Mesendoderm (in vitro differentiated cells): ENCODE results near the gene LY6G5B.

Source experiments
- DNase-seq: peaks from one replicate; pipeline ENCODE4 v3.0.0; 2013
- H2AK5ac ChIP-seq: 2 replicates; pipeline ENCODE4 v1.6.1; 2013; ENCODE audit warnings: low read length, inconsistent platforms
- H2BK120ac ChIP-seq: 2 replicates; pipeline ENCODE4 v1.6.1; 2013; ENCODE audit warnings: low read depth, mild to moderate bottlenecking, low read length, moderate library complexity, mixed read lengths
- H2BK15ac ChIP-seq: replicated peaks from 2 replicates; pipeline ENCODE4 v1.6.1; 2013; ENCODE audit warnings: low read depth, mild to moderate bottlenecking, moderate library complexity
- H2BK5ac ChIP-seq: 2 replicates; pipeline ENCODE4 v1.6.1; 2013; ENCODE audit warnings: low read length, inconsistent platforms
- H3K18ac ChIP-seq: 2 replicates; pipeline ENCODE4 v1.6.1; 2013; ENCODE audit warnings: mild to moderate bottlenecking, low read length, mixed read lengths
- H3K23ac ChIP-seq: one replicate; pipeline ENCODE4 v1.6.1; 2013; ENCODE audit warnings: low read length
- H3K27ac ChIP-seq: 2 replicates; pipeline ENCODE4 v1.5.1; 2013; ENCODE audit warnings: low read depth, mild to moderate bottlenecking, inconsistent platforms, low read length, moderate library complexity
- H3K27me3 ChIP-seq: 2 replicates; pipeline ENCODE4 v1.6.1; 2013; ENCODE audit warnings: low read length, control low read depth, mild to moderate bottlenecking, inconsistent platforms; ENCODE audit not compliant: insufficient read depth, poor library complexity
- H3K36me3 ChIP-seq: 2 replicates; pipeline ENCODE4 v1.6.1; 2013; ENCODE audit warnings: low read length, inconsistent platforms; ENCODE audit not compliant: control insufficient read depth, insufficient read depth
- H3K4ac ChIP-seq: one replicate; pipeline ENCODE4 v1.6.1; 2013; ENCODE audit warnings: low read depth, mild to moderate bottlenecking, low read length, moderate library complexity
- H3K4me1 ChIP-seq: 2 replicates; pipeline ENCODE4 v1.6.1; 2013; ENCODE audit warnings: low read depth, low read length, inconsistent platforms; ENCODE audit not compliant: control insufficient read depth
- H3K4me2 ChIP-seq: 2 replicates; pipeline ENCODE4 v1.6.1; 2013; ENCODE audit warnings: low read length
- H3K4me3 ChIP-seq: 2 replicates; pipeline ENCODE4 v1.5.1; 2013; ENCODE audit warnings: mild to moderate bottlenecking, low read length
- H3K56ac ChIP-seq: one replicate; pipeline ENCODE4 v1.6.1; 2013; ENCODE audit warnings: low read length
- H3K79me1 ChIP-seq: 2 replicates; pipeline ENCODE4 v1.6.1; 2013; ENCODE audit warnings: low read length, inconsistent platforms
- H3K79me2 ChIP-seq: 2 replicates; pipeline ENCODE4 v1.6.1; 2013; ENCODE audit warnings: mild to moderate bottlenecking, low read length; ENCODE audit not compliant: control insufficient read depth, insufficient read depth
- H3K9ac ChIP-seq: 2 replicates; pipeline ENCODE4 v1.6.1; 2013; ENCODE audit warnings: low read length, inconsistent platforms
- H4K5ac ChIP-seq: one replicate; pipeline ENCODE4 v1.6.1; 2013; ENCODE audit warnings: low read length
- H4K8ac ChIP-seq: one replicate; pipeline ENCODE4 v1.6.1; 2013; ENCODE audit warnings: low read depth, mild to moderate bottlenecking, control low read depth, low read length, moderate library complexity
- WGBS: extraction: QIAGEN DNeasy Blood & Tissue Kit; methylation state at CpG from one replicate; pipeline ENCODE4 v1.1.7; 2013; ENCODE audit warnings: low lambda C conversion rate, missing lambda C conversion rate; ENCODE audit not compliant: insufficient coverage; ENCODE audit errors: extremely low coverage; 5-methylcytosine and 5-hydroxymethylcytosine counted together

The LY6G5B gene

DNA sequence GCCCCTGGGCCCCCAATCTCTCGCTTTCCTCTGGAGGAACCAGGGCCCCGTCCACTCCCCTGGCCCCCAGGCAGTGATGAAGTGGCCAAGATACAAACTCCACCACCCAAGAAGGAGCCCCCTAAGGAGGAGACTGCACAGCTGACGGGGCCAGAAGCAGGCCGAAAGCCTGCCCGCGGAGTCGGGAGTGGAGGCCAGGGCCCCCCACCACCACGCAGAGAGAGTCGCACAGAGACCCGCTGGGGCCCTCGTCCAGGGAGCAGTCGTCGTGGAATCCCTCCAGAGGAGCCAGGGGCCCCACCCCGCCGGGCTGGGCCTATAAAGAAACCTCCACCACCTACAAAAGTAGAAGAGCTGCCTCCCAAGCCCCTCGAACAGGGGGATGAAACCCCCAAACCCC lies 38.6 kb upstream of the LY6G5B start:
- peaks cover 59% of the 10 kb centered on the region for H3K36me3 ChIP-seq
- H2BK5ac ChIP-seq, result no peak overlapping the region
- no peaks in the 10 kb centered on the region for H3K4me1 ChIP-seq
- H3K56ac ChIP-seq, result no peak overlapping the region
- no peak overlapping the region for H3K27ac ChIP-seq
- peaks cover 12% of the 10 kb centered on the region for H3K79me1 ChIP-seq
- H3K4me3 ChIP-seq, result no peak overlapping the region
- no peaks in the 10 kb centered on the region for H3K27me3 ChIP-seq
- no peak overlapping the region for H3K18ac ChIP-seq
- no peak overlapping the region for H4K5ac ChIP-seq
- peaks cover 6% of the 10 kb centered on the region for H3K79me2 ChIP-seq
- H3K4me2 ChIP-seq, result no peak overlapping the region
- no peak overlapping the region for H3K9ac ChIP-seq
- no peak overlapping the region for H4K8ac ChIP-seq
- no peak overlapping the region for H3K23ac ChIP-seq
- H2BK15ac ChIP-seq, result no peak overlapping the region
- H3K4ac ChIP-seq, result no peak overlapping the region
- no peak overlapping the region for H2BK120ac ChIP-seq
- WGBS, result no CpG with 5 or more reads among the region's 16 CpGs
- DNase-seq, result no peak
- no peak overlapping the region for H2AK5ac ChIP-seq

DNA sequence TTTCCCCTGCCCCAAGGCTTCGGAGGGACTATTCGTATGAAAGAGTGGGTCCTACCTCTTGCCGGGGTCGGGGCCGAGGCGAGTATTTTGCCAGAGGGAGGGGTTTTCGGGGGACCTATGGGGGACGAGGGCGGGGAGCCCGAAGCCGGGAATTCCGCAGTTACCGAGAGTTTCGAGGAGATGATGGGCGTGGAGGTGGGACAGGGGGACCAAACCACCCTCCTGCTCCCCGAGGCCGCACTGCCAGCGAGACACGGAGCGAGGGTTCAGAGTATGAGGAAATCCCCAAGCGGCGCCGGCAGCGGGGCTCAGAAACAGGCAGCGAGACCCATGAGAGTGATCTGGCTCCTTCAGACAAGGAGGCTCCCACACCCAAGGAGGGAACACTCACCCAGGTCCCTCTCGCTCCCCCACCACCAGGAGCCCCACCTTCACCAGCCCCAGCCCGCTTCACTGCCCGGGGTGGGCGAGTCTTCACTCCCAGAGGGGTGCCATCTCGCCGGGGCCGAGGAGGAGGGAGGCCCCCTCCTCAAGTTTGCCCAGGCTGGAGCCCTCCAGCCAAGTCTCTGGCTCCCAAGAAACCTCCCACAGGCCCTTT lies 38.0 kb upstream of the LY6G5B start:
- Histone ChIP-seq H2BK15ac (no peak overlapping the region), H3K56ac (no peak overlapping the region), H3K9ac (no peak overlapping the region), H4K8ac (no peak overlapping the region), H3K27ac (no peak overlapping the region), H3K4me2 (no peak overlapping the region), H3K4ac (no peak overlapping the region), H3K23ac (no peak overlapping the region), H4K5ac (no peak overlapping the region), H3K18ac (no peak overlapping the region), H3K4me1 (no peaks in the 10 kb centered on the region), H3K79me1 (peaks cover 9% of the 10 kb centered on the region), H3K36me3 (peaks cover 62% of the 10 kb centered on the region), H3K4me3 (no peak overlapping the region), H2BK5ac (no peak overlapping the region), H3K79me2 (peaks cover 4% of the 10 kb centered on the region), H2AK5ac (no peak overlapping the region), H2BK120ac (no peak overlapping the region), H3K27me3 (no peaks in the 10 kb centered on the region)
- DNase-seq, result no peak
- no CpG with 5 or more reads among the region's 32 CpGs for WGBS

DNA sequence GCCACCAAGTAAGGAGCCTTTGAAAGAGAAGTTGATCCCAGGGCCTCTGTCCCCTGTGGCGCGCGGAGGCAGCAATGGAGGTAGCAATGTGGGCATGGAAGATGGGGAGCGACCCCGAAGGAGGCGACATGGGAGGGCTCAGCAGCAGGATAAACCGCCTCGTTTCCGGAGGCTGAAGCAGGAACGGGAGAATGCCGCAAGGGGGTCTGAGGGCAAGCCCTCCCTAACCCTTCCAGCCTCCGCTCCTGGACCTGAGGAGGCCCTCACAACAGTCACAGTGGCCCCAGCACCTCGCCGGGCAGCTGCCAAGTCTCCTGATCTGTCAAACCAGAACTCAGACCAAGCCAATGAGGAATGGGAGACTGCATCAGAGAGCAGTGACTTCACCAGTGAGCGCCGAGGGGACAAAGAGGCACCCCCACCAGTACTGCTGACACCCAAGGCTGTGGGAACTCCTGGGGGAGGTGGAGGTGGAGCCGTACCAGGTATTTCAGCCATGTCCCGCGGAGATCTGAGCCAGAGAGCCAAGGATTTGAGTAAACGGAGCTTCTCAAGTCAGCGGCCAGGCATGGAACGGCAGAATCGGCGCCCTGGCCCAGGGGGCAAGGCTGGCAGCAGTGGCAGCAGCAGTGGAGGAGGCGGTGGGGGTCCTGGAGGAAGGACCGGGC lies 37.4 kb upstream of the LY6G5B start:
- no peak for DNase-seq
- Histone ChIP-seq H4K5ac (no peak overlapping the region), H3K4ac (no peak overlapping the region), H3K4me2 (no peak overlapping the region), H2AK5ac (no peak overlapping the region), H3K27ac (no peak overlapping the region), H3K4me3 (no peak overlapping the region), H3K36me3 (peaks cover 67% of the 10 kb centered on the region), H3K4me1 (no peaks in the 10 kb centered on the region), H3K79me2 (peaks cover 4% of the 10 kb centered on the region), H3K23ac (no peak overlapping the region), H2BK120ac (no peak overlapping the region), H2BK5ac (no peak overlapping the region), H4K8ac (no peak overlapping the region), H3K18ac (no peak overlapping the region), H3K56ac (no peak overlapping the region), H3K27me3 (no peaks in the 10 kb centered on the region), H3K79me1 (peaks cover 9% of the 10 kb centered on the region), H3K9ac (no peak overlapping the region), H2BK15ac (no peak overlapping the region)
- WGBS, result no CpG with 5 or more reads among the region's 26 CpGs

DNA sequence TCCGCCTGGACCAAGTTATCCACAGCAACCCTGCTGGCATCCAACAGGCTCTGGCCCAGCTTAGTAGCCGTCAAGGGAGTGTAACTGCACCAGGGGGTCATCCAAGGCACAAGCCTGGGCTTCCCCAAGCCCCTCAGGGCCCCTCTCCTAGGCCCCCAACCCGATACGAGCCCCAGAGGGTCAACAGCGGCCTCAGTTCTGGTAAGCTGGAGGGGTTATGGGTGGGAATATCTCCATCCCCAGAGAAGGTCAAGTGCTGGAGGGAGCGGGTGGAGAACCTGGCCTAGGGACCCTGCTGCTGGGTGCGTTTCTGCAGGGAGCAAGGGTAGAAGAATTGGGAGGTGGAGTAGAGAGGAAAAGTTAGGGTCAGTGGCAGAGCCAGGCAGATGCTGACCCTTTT lies 36.3 kb upstream of the LY6G5B start:
- WGBS, result no CpG with 5 or more reads among the region's 7 CpGs
- Histone ChIP-seq H4K5ac (no peak overlapping the region), H3K27me3 (no peaks in the 10 kb centered on the region), H3K56ac (no peak overlapping the region), H3K79me1 (peaks cover 7% of the 10 kb centered on the region), H2BK120ac (no peak overlapping the region), H3K23ac (no peak overlapping the region), H2BK5ac (no peak overlapping the region), H3K4me1 (no peaks in the 10 kb centered on the region), H3K18ac (no peak overlapping the region), H3K4ac (no peak overlapping the region), H3K79me2 (peaks cover 2% of the 10 kb centered on the region), H3K4me2 (no peak overlapping the region), H3K9ac (no peak overlapping the region), H4K8ac (no peak overlapping the region), H3K4me3 (no peak overlapping the region), H3K36me3 (peaks cover 63% of the 10 kb centered on the region), H2BK15ac (no peak overlapping the region), H2AK5ac (no peak overlapping the region), H3K27ac (no peak overlapping the region)
- no peak for DNase-seq

DNA sequence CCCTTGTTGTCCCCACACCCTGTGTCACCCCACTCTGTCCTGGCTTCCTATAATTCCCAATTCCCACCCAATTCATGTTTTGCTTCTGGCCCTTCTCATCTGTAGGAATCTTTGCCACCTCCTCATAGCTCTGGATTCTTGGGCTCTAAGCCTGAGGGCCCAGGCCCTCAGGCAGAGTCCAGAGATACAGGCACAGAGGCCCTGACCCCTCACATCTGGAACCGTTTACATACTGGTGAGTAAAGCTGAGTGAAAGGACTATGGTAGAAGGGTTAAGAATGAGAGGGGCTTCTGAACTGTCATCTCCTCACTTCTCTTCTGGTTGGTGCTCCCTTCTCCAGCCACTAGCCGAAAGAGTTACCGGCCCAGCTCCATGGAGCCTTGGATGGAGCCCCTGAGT lies 35.6 kb upstream of the LY6G5B start:
- H3K56ac ChIP-seq, result no peak overlapping the region
- H2BK5ac ChIP-seq, result no peak overlapping the region
- H2AK5ac ChIP-seq, result no peak overlapping the region
- H2BK120ac ChIP-seq, result no peak overlapping the region
- H4K5ac ChIP-seq, result no peak overlapping the region
- peaks cover 7% of the 10 kb centered on the region for H3K79me1 ChIP-seq
- H2BK15ac ChIP-seq, result no peak overlapping the region
- H3K9ac ChIP-seq, result no peak overlapping the region
- no peak overlapping the region for H3K18ac ChIP-seq
- H3K4me2 ChIP-seq, result no peak overlapping the region
- peaks cover 2% of the 10 kb centered on the region for H3K79me2 ChIP-seq
- H3K4me1 ChIP-seq, result no peaks in the 10 kb centered on the region
- WGBS, result no CpG with 5 or more reads among the region's 3 CpGs
- no peak overlapping the region for H4K8ac ChIP-seq
- no peaks in the 10 kb centered on the region for H3K27me3 ChIP-seq
- H3K36me3 ChIP-seq, result peaks cover 59% of the 10 kb centered on the region
- no peak overlapping the region for H3K4ac ChIP-seq
- no peak overlapping the region for H3K27ac ChIP-seq
- DNase-seq, result no peak
- no peak overlapping the region for H3K23ac ChIP-seq
- no peak overlapping the region for H3K4me3 ChIP-seq
